Measurements from ENCODE around the gene METTL15. TPM values are rescaled to one million over a fixed set of nuclear protein-coding genes. Genes with fewer than 3 reads are reported as not detected.

METTL15 gene
- total RNA-seq, 1 experiment from 2014 or later, result 31.3 TPM

DNA sequence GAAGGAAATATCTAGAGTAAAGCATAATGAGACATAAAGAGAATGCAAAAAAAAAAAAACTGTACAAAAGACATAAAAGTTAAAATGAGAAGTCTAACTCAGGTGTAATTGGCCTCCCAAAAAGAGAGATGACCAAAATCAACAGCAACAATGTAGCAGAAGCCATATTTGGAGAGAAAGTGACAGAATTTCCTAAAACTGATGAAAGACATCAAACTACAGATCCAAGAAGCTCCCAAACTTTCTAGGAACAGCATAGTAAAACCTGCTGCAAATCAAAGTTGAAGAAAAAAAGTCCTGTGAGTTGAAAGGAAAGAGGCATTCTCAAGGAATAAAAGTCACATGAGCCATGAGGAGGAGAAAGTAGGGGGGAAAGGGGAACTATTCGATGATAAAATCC, 231.3 kb downstream of the METTL15 start:
- ChIA-PET POLR2A (ENCODE audit: low non-redundant PET) (interaction anchor here (0.7 kb wide), 1 partner anchor 27 kb away, joined by 5 read pairs; no protein-coding TSS in a partner anchor), CTCF (no interaction called here)
- no peak for DNase-seq (ENCODE audit: low spot score)
- Histone ChIP-seq H3K9me3 (ENCODE audit: low read depth, low read length, poor library complexity, severe bottlenecking) (peaks cover 17% of the 10 kb centered on the region), H3K27me3 (replicated peaks; ENCODE audit: insufficient read depth, low read depth, low read length, poor library complexity) (no peaks in the 10 kb centered on the region), H3K4me1 (ENCODE audit: insufficient read depth, low read length, poor library complexity, severe bottlenecking) (peaks cover 6% of the 10 kb centered on the region), H3K4me3 (ENCODE audit: low read depth, low read length, poor library complexity, severe bottlenecking) (no peak overlapping the region), H3K36me3 (ENCODE audit: insufficient read depth, low read length, poor library complexity, severe bottlenecking) (no peaks in the 10 kb centered on the region), H3K27ac (ENCODE audit: low read depth, low read length, poor library complexity, severe bottlenecking) (no peak overlapping the region)
- TF ChIP-seq CTCF (conservative IDR thresholded peaks at IDR 0.05; ENCODE audit: low read depth, low read length) (no peak), EZH2 (IDR thresholded peaks at IDR 0.05; ENCODE audit: borderline replicate concordance, low read depth, low read length, poor library complexity, severe bottlenecking) (no peak)
- BruUV-seq (replicated peaks), result no TSS peak
- intact Hi-C loops (cut with micrococcal nuclease; ENCODE audit: unreplicated experiment), result no loop called here

DNA sequence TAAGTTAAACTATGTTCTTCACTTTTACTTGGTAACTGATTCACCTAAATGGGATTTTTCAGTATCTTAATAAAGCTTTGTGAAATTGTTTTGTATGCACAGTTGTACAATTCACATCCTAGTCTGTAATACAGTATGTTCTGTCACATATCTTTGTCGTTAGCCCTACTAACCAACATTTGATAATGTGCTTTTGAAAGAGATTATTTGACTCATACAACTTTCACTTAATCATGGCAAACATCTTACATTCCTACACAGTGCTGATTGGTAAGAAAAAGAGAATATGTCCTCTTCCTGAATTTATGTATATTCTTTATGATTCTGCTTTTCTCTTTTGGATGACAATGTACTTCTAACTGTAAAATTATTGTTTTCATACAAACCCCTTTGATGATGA, 234.5 kb downstream of the METTL15 start:
- Histone ChIP-seq H3K36me3 (ENCODE audit: insufficient read depth, low read length, poor library complexity, severe bottlenecking) (no peaks in the 10 kb centered on the region), H3K27ac (ENCODE audit: low read depth, low read length, poor library complexity, severe bottlenecking) (no peak overlapping the region), H3K4me1 (ENCODE audit: insufficient read depth, low read length, poor library complexity, severe bottlenecking) (peaks cover 6% of the 10 kb centered on the region), H3K4me3 (ENCODE audit: low read depth, low read length, poor library complexity, severe bottlenecking) (no peak overlapping the region), H3K9me3 (ENCODE audit: low read depth, low read length, poor library complexity, severe bottlenecking) (peaks cover 17% of the 10 kb centered on the region), H3K27me3 (replicated peaks; ENCODE audit: insufficient read depth, low read depth, low read length, poor library complexity) (no peaks in the 10 kb centered on the region)
- intact Hi-C loops (cut with micrococcal nuclease; ENCODE audit: unreplicated experiment), result no loop called here
- TF ChIP-seq EZH2 (IDR thresholded peaks at IDR 0.05; ENCODE audit: borderline replicate concordance, low read depth, low read length, poor library complexity, severe bottlenecking), result no peak
- no peak for TF ChIP-seq CTCF (conservative IDR thresholded peaks at IDR 0.05; ENCODE audit: low read depth, low read length)
- DNase-seq (ENCODE audit: low spot score), result no peak
- ChIA-PET CTCF (no interaction called here), POLR2A (ENCODE audit: low non-redundant PET) (no interaction called here)
- BruUV-seq (replicated peaks), result no TSS peak

- H3K27me3 ChIP-seq (replicated peaks; ENCODE audit: insufficient read depth, low read depth, low read length, poor library complexity), result no peaks in the 10 kb centered on the region
- TF ChIP-seq CTCF (conservative IDR thresholded peaks at IDR 0.05; ENCODE audit: low read depth, low read length) (no peak), EZH2 (IDR thresholded peaks at IDR 0.05; ENCODE audit: borderline replicate concordance, low read depth, low read length, poor library complexity, severe bottlenecking) (no peak)
- H3K4me3 ChIP-seq (ENCODE audit: low read depth, low read length, poor library complexity, severe bottlenecking), result no peak overlapping the region
- no TSS peak for BruUV-seq (replicated peaks)
- POLR2A ChIA-PET (ENCODE audit: low non-redundant PET), result no interaction called here
- CTCF ChIA-PET, result no interaction called here
- H3K9me3 ChIP-seq (ENCODE audit: low read depth, low read length, poor library complexity, severe bottlenecking), result peaks cover 16% of the 10 kb centered on the region
- no peak overlapping the region for H3K27ac ChIP-seq (ENCODE audit: low read depth, low read length, poor library complexity, severe bottlenecking)
- no peaks in the 10 kb centered on the region for H3K36me3 ChIP-seq (ENCODE audit: insufficient read depth, low read length, poor library complexity, severe bottlenecking)
- intact Hi-C loops (cut with micrococcal nuclease; ENCODE audit: unreplicated experiment), result no loop called here
- peak; percentile 48 for DNase-seq (ENCODE audit: low spot score)
- peaks cover 6% of the 10 kb centered on the region for H3K4me1 ChIP-seq (ENCODE audit: insufficient read depth, low read length, poor library complexity, severe bottlenecking)
Measured at GRCh38 chr11:28343304-28344233, 235.4 kb downstream of the METTL15 start.
